Ishikawa (cell line): ENCODE measurements around the gene LMOD3.

Experiments
- CEBPB ChIP-seq: IDR thresholded peaks from 2 replicates; pipeline ENCODE4 v1.6.1; 2012
- EGR1 ChIP-seq: IDR thresholded peaks from 2 replicates; pipeline ENCODE4 v1.6.1; 2012
- EP300 ChIP-seq: IDR thresholded peaks from 2 replicates; pipeline ENCODE4 v1.6.1; 2012; ENCODE audit warnings: borderline replicate concordance
- MAX ChIP-seq: IDR thresholded peaks from 2 replicates; pipeline ENCODE4 v1.6.1; 2012
- RAD21 ChIP-seq: IDR thresholded peaks from 2 replicates; pipeline ENCODE4 v1.6.1; 2012; ENCODE audit warnings: low read depth
- TAF1 ChIP-seq: IDR thresholded peaks from 2 replicates; pipeline ENCODE4 v1.6.1; 2012; ENCODE audit warnings: low read depth, mild to moderate bottlenecking
- TCF12 ChIP-seq: IDR thresholded peaks from 2 replicates; pipeline ENCODE4 v1.6.1; 2012; ENCODE audit warnings: low read depth
- TEAD4 ChIP-seq: IDR thresholded peaks from 2 replicates; pipeline ENCODE4 v1.6.1; 2012
- ZBTB7A ChIP-seq: IDR thresholded peaks from 2 replicates; pipeline ENCODE4 v1.6.1; 2012; ENCODE audit warnings: low read depth

- TF ChIP-seq CEBPB (no peak), TAF1 (no peak), EP300 (no peak), TEAD4 (no peak), EGR1 (no peak), ZBTB7A (no peak), MAX (no peak), RAD21 (no peak), TCF12 (no peak)
These were observed 3.8 kb upstream of the LMOD3 start for GRCh38 chr3:69126216-69126615.
